ENCODE results near the gene EEA1.

The EEA1 gene

GRCh38 chr12:92863251-92863650 lies 65.8 kb downstream of the EEA1 start:
- no peak for DNase-seq (ENCODE audit: extremely low read depth, low read depth)
- TF ChIP-seq, protein P1, sequence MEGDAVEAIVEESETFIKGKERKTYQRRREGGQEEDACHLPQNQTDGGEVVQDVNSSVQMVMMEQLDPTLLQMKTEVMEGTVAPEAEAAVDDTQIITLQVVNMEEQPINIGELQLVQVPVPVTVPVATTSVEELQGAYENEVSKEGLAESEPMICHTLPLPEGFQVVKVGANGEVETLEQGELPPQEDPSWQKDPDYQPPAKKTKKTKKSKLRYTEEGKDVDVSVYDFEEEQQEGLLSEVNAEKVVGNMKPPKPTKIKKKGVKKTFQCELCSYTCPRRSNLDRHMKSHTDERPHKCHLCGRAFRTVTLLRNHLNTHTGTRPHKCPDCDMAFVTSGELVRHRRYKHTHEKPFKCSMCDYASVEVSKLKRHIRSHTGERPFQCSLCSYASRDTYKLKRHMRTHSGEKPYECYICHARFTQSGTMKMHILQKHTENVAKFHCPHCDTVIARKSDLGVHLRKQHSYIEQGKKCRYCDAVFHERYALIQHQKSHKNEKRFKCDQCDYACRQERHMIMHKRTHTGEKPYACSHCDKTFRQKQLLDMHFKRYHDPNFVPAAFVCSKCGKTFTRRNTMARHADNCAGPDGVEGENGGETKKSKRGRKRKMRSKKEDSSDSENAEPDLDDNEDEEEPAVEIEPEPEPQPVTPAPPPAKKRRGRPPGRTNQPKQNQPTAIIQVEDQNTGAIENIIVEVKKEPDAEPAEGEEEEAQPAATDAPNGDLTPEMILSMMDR (IDR thresholded peaks at IDR 0.05; ENCODE audit: low read depth, low read length) = no peak

DNA sequence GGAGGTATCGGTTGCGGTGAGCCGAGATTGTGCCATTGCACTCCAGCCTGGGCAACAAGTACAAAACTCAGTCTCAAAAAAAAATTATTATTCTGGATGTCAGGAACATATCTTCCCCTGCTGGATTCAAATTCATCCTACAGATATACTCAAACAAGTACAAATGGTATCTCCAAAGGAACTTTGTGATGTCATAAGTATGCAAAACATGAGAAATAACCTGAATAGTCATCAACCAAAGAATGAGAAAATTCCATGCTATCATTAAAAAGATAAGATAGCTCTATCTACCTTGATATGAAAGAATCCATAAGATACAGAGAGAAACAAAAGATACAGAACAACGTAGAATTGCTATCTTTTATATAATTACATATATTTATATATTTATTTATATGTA lies 67.7 kb downstream of the EEA1 start:
- DNase-seq (ENCODE audit: extremely low read depth, low read depth) = no peak
- TF ChIP-seq, protein P1 (IDR thresholded peaks at IDR 0.05; ENCODE audit: low read depth, low read length) = no peak

DNA sequence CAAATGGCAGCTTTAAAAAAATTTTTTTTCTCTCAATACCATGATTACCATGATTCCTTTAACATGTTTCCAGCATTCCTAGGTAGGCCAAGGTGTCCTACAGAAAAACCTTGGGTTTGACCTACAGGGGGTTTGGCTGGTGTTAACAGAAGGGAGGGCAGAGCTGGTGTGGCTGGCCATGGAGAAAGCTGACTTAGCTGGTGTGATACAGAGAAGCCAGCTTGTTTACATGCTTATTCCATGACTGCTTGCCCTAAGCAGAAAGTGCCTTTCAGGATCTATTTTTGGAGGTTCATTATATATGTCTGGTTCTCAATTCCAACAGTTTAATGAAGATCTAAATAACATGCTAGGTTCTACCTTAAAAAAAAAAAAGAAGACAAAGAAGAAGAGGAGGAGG lies 68.6 kb downstream of the EEA1 start:
- TF ChIP-seq, protein P1 (IDR thresholded peaks at IDR 0.05; ENCODE audit: low read depth, low read length) = no peak
- DNase-seq (ENCODE audit: extremely low read depth, low read depth) = no peak

DNA sequence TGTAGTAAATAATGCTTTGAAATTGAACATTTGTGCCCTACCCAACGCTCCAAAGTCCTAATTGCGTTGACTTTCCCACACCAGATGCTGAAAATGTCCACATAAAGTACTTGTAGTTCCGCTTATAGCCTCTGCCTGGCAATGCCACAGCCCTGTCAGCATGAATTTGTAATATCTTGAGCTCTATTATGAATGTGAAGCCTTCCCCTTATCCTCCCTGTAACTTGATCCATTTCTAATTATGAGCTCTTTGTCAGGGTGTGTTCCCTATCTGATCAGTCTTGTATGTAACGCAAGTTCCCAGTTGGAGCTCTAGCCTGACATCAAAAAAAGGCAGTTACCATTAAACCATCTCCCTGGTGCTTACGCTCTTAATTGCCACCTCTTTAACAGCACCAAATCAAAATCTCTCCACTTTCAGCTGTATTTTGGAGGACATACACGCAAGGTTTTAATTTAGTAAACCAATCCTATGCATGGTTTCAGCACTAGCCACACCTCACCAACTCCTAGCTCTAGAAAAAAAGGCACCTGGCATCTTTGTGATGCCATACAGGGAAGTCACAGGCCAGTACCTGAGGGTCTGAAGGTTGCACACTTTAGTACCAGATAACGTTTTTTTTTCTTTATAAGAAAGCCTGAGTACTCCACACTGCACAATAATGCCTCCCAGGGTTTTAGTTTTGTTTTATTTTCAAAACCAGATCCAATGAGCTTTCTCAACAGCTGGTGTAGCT lies 69.3 kb downstream of the EEA1 start:
- DNase-seq (ENCODE audit: extremely low read depth, low read depth) = no peak
- TF ChIP-seq, protein P1 (IDR thresholded peaks at IDR 0.05; ENCODE audit: low read depth, low read length) = no peak

GRCh38 chr12:92857818-92858217 lies 71.3 kb downstream of the EEA1 start:
- DNase-seq (ENCODE audit: extremely low read depth, low read depth) = no peak
- TF ChIP-seq, protein P1 (IDR thresholded peaks at IDR 0.05; ENCODE audit: low read depth, low read length) = no peak

GRCh38 chr12:92854344-92854743 lies 74.8 kb downstream of the EEA1 start:
- TF ChIP-seq, protein P1 (IDR thresholded peaks at IDR 0.05; ENCODE audit: low read depth, low read length) = no peak
- no peak for DNase-seq (ENCODE audit: extremely low read depth, low read depth)

- TF ChIP-seq, protein P1 (IDR thresholded peaks at IDR 0.05; ENCODE audit: low read depth, low read length) = no peak
- no peak for DNase-seq (ENCODE audit: extremely low read depth, low read depth)
Measured at GRCh38 chr12:92848740-92849139, 80.4 kb downstream of the EEA1 start.

Data from AG09319 (cell line).